Measurements from ENCODE around the gene RAB7A. TPM values are rescaled to one million over a fixed set of nuclear protein-coding genes. Genes with fewer than 3 reads are reported as not detected.

RAB7A gene
- polyA plus RNA-seq, 2 of the 4 experiments (the other 2 are of a cell fraction), result 137 to 160 TPM

GRCh38 chr3:128784232-128784631, 58.2 kb downstream of the RAB7A start:
- ATAC-seq (peak; percentile 60 to 76; a peak in 4 of 6 replicates), DNase-seq (ENCODE audit: low read depth in 1 of 2, low spot score in 1 of 2) (peak; percentile 9 to 16), FAIRE-seq (no peak)
- TF ChIP-seq HDAC2 (IDR thresholded peaks at IDR 0.05), result no peak
- TF ChIP-seq MAX (IDR thresholded peaks at IDR 0.05), result no peak
- no peak for TF ChIP-seq POLR2AphosphoS2 (conservative IDR thresholded peaks at IDR 0.05; ENCODE audit: low read length)
- peak in 1 of 2 experiments; percentile 19; a peak in 2 of 5 replicates for TF ChIP-seq RAD21 (conservative IDR thresholded peaks at IDR 0.05 in 1 of 2, IDR thresholded peaks at IDR 0.05 in 1 of 2)
- TF ChIP-seq NFE2L2 (conservative IDR thresholded peaks at IDR 0.05; ENCODE audit: low read length), result no peak
- H3K9me3 ChIP-seq, result no peaks in the 10 kb centered on the region
- H3K4me3 ChIP-seq, result no peak overlapping the region
- H3K27ac ChIP-seq, result no peak overlapping the region
- WGBS (ENCODE audit: missing lambda C conversion rate), result 89% methylated on average over 7 of the region's 7 CpGs
- H3K4me2 ChIP-seq, result no peak overlapping the region
- CTCF ChIA-PET, result interaction anchor here (0.6 to 3.0 kb wide), 2 partner anchors 11 to 104 kb away, joined by 3 to 9 read pairs; no protein-coding TSS in a partner anchor
- peaks cover 56% of the 10 kb centered on the region for H3K4me1 ChIP-seq
- POLR2A ChIA-PET, result no interaction called here

GRCh38 chr3:128784843-128785242, 58.9 kb downstream of the RAB7A start:
- Histone ChIP-seq H3K4me2 (no peak overlapping the region), H3K4me3 (no peak overlapping the region), H3K4me1 (peaks cover 51% of the 10 kb centered on the region), H3K9me3 (no peaks in the 10 kb centered on the region), H3K27ac (no peak overlapping the region)
- ATAC-seq (no peak), FAIRE-seq (no peak), DNase-seq (ENCODE audit: low read depth in 1 of 2, low spot score in 1 of 2) (no peak)
- ChIA-PET CTCF (interaction anchor here (0.6 to 3.0 kb wide), 3 partner anchors 10 to 600 kb away, joined by 3 to 9 read pairs (median 3); no protein-coding TSS in a partner anchor), POLR2A (no interaction called here)
- TF ChIP-seq HES2 (IDR thresholded peaks at IDR 0.05) (no peak), JUN (IDR thresholded peaks at IDR 0.05) (no peak), EHMT2 (IDR thresholded peaks at IDR 0.05; ENCODE audit: low read depth) (no peak)
- 80% methylated on average over 3 of the region's 3 CpGs for WGBS (ENCODE audit: missing lambda C conversion rate)

GRCh38 chr3:128786434-128787020, 60.5 kb downstream of the RAB7A start:
- Histone ChIP-seq H3K4me3 (no peak overlapping the region), H3K9me3 (no peaks in the 10 kb centered on the region), H3K27ac (no peak overlapping the region), H3K4me2 (no peak overlapping the region), H3K4me1 (peaks cover 45% of the 10 kb centered on the region)
- ChIA-PET POLR2A (no interaction called here), CTCF (interaction anchor here (1.6 to 3.0 kb wide), 3 partner anchors 11 to 106 kb away, joined by 6 to 9 read pairs (median 9); no protein-coding TSS in a partner anchor)
- WGBS (ENCODE audit: missing lambda C conversion rate), result 86% methylated on average over 3 of the region's 3 CpGs
- peak; percentile 61 for TF ChIP-seq MAFK (IDR thresholded peaks at IDR 0.05; ENCODE audit: partially characterized antibody)
- no peak for TF ChIP-seq USF2 (IDR thresholded peaks at IDR 0.05)
- no peak for DNase-seq (ENCODE audit: low read depth in 1 of 2, low spot score in 1 of 2)
- no peak for FAIRE-seq
- ATAC-seq, result no peak

GRCh38 chr3:128787256-128788253, 61.6 kb downstream of the RAB7A start:
- ATAC-seq (peak; percentile 83 to 88), DNase-seq (ENCODE audit: low read depth in 1 of 2, low spot score in 1 of 2) (peak; percentile 50 to 52), FAIRE-seq (no peak)
- 62% methylated on average over 12 of the region's 12 CpGs for WGBS (ENCODE audit: missing lambda C conversion rate)
- Histone ChIP-seq H3K4me1 (peaks cover 38% of the 10 kb centered on the region), H3K9me3 (no peaks in the 10 kb centered on the region), H3K27ac (peak overlapping the region in 1 of 2 experiments; percentile 77; a peak in 3 of 6 replicates), H3K4me3 (no peak overlapping the region), H3K4me2 (peak overlapping the region; percentile 52)
- POLR2A ChIA-PET, result interaction anchor here (1.0 kb wide), 1 partner anchor 107 kb away, joined by 4 read pairs; no protein-coding TSS in a partner anchor
- CTCF ChIA-PET, result interaction anchor here (1.2 to 2.6 kb wide), 4 partner anchors 10 to 107 kb away, joined by 3 to 9 read pairs (median 5); partner anchors contain the start of gene RAB7A
- TF ChIP-seq FOSL2 (IDR thresholded peaks at IDR 0.05) (no peak), FOSL2 (CRISPR knock-in tag; IDR thresholded peaks at IDR 0.05) (0 out of 2 replicates have a peak, but pooled peaks have one; percentile 9), JUN (IDR thresholded peaks at IDR 0.05) (0 out of 5 replicates have a peak, but pooled peaks of 1 of the 2 experiments have one; percentile 8), CEBPB (IDR thresholded peaks at IDR 0.05) (0 out of 4 replicates have a peak, but pooled peaks of 1 of the 2 experiments have one; percentile 21), RFX5 (IDR thresholded peaks at IDR 0.05) (no peak), MYC (IDR thresholded peaks at IDR 0.05; ENCODE audit: borderline replicate concordance, low read length) (no peak)
